GM12878 (cell line): Measurements from ENCODE around the gene ARHGAP22.

Experiments used
- ATF3 ChIP-seq: IDR thresholded peaks from 2 replicates; pipeline ENCODE4 v1.6.1; 2011; ENCODE audit warnings: low read depth, mild to moderate bottlenecking, low read length, moderate library complexity, borderline replicate concordance; ENCODE audit errors: extremely low read depth
- BHLHE40 ChIP-seq, 2 experiments: fragments of 450-650 bp in 1 of 2; IDR thresholded peaks; 2 replicates each; pipeline ENCODE4 v1.6.1; 2011 to 2017; ENCODE audit warnings: low read depth in 2 of 2, borderline replicate concordance in 1 of 2, improper control_type of control experiment in 1 of 2, low read length in 1 of 2, mild to moderate bottlenecking in 1 of 2
- BRCA1 ChIP-seq: IDR thresholded peaks from 2 replicates; pipeline ENCODE4 v1.6.1; 2011; ENCODE audit warnings: low read depth, low read length, improper control_type of control experiment
- CTCF ChIP-seq, 3 experiments: IDR thresholded peaks in 2 of 3; conservative IDR thresholded peaks in 1 of 3; 2 replicates each; pipeline ENCODE4 v1.5.1; 2011; ENCODE audit warnings: low read depth in 3 of 3, low read length in 3 of 3, mild to moderate bottlenecking in 3 of 3, control low read depth in 2 of 3, moderate library complexity in 2 of 3, inconsistent platforms in 1 of 3, mixed read lengths in 1 of 3; ENCODE audit not compliant: control insufficient read depth in 2 of 3, insufficient read depth in 1 of 3; ENCODE audit errors: extremely low read depth in 1 of 3
- E2F4 ChIP-seq: IDR thresholded peaks from 2 replicates; pipeline ENCODE4 v1.6.1; 2012; ENCODE audit warnings: low read depth, low read length, improper control_type of control experiment
- ESRRA ChIP-seq: IDR thresholded peaks from 2 replicates; pipeline ENCODE4 v1.6.1; 2012; ENCODE audit warnings: mild to moderate bottlenecking, low read length, improper control_type of control experiment
- EZH2 ChIP-seq: IDR thresholded peaks from 2 replicates; pipeline ENCODE4 v1.6.1; 2012; ENCODE audit warnings: low read depth, mild to moderate bottlenecking, control low read depth, inconsistent platforms, low read length, borderline replicate concordance; ENCODE audit not compliant: control insufficient read depth
- GABPA ChIP-seq: IDR thresholded peaks from 2 replicates; pipeline ENCODE4 v1.6.1; 2014; ENCODE audit warnings: antibody characterized with exemption, low read depth, mild to moderate bottlenecking, inconsistent platforms
- IRF3 ChIP-seq: fragments of 450-650 bp; IDR thresholded peaks from 2 replicates; pipeline ENCODE4 v1.6.1; 2014; ENCODE audit warnings: mild to moderate bottlenecking
- KAT2A ChIP-seq: conservative IDR thresholded peaks from 2 replicates; pipeline ENCODE4 v1.6.1; 2011; ENCODE audit warnings: low read depth, low read length; ENCODE audit not compliant: control insufficient read depth
- MYB ChIP-seq: fragments of 150-350 bp; IDR thresholded peaks from 2 replicates; pipeline ENCODE4 v1.6.1; 2014; ENCODE audit warnings: mild to moderate bottlenecking, low read depth, low read length, borderline replicate concordance
- POLR2A ChIP-seq: IDR thresholded peaks from 2 replicates; pipeline ENCODE4 v1.6.1; 2011; ENCODE audit warnings: low read depth, mild to moderate bottlenecking, low read length
- POLR2AphosphoS5 ChIP-seq: IDR thresholded peaks from 2 replicates; pipeline ENCODE4 v1.6.1; 2011; ENCODE audit warnings: mild to moderate bottlenecking, low read length, inconsistent platforms
- ZNF384 ChIP-seq: IDR thresholded peaks from 2 replicates; pipeline ENCODE4 v1.6.1; 2012; ENCODE audit warnings: low read depth, mild to moderate bottlenecking, low read length, improper control_type of control experiment, borderline replicate concordance

- TF ChIP-seq CTCF (IDR thresholded peaks at IDR 0.05 in 2 of 3, conservative IDR thresholded peaks at IDR 0.05 in 1 of 3; ENCODE audit: control insufficient read depth in 2 of 3, extremely low read depth in 1 of 3, insufficient read depth in 1 of 3, low read depth in 3 of 3, low read length in 3 of 3) (no peak), ATF3 (no peak), ESRRA (no peak), BHLHE40 (IDR thresholded peaks at IDR 0.05; ENCODE audit: borderline replicate concordance in 1 of 2, low read depth in 2 of 2, low read length in 1 of 2) (no peak), IRF3 (no peak), E2F4 (no peak), ZNF384 (no peak), BRCA1 (no peak), GABPA (no peak), MYB (no peak), KAT2A (no peak), POLR2A (no peak), POLR2AphosphoS5 (no peak), EZH2 (no peak)
Observed at GRCh38 chr10:48623607-48624132, 18.8 kb upstream of the ARHGAP22 start.
